ENCODE results near the gene LAMA2. TPM values are rescaled to one million over a fixed set of nuclear protein-coding genes. Genes with fewer than 3 reads are reported as not detected.

LAMA2 gene
- total and polyA plus RNA-seq, 2 of the 8 experiments (the other 6 are each of a cell fraction or from before 2014, with no cell fraction given), result 1.3 to 3.8 TPM

GRCh38 chr6:129238991-129239390 lies 356.1 kb downstream of the LAMA2 start:
- DNase-seq (ENCODE audit: low read depth in 1 of 2, low spot score in 2 of 2) (no peak), FAIRE-seq (no peak)
- no peak overlapping the region for H3K9ac ChIP-seq (replicated peaks in 1 of 4; ENCODE audit: extremely low read depth in 1 of 4, low read depth in 3 of 4, low read length in 3 of 4)
- CTCF ChIA-PET (ENCODE audit: partially characterized antibody), result interaction anchor here (0.9 to 4.7 kb wide), 5 partner anchors 10 to 131 kb away, joined by 3 to 23 read pairs (median 3); no protein-coding TSS in a partner anchor
- no peaks in the 10 kb centered on the region for H3K4me1 ChIP-seq (replicated peaks in 1 of 4; ENCODE audit: control insufficient read depth in 3 of 4, insufficient read depth in 4 of 4, low read length in 3 of 4)
- no peak overlapping the region for H2BK120ac ChIP-seq (replicated peaks; ENCODE audit: low read depth, low read length)
- H2BK5ac ChIP-seq (ENCODE audit: low read depth, low read length), result no peak overlapping the region
- H3K9me3 ChIP-seq (ENCODE audit: insufficient read depth in 2 of 2, low read depth in 1 of 2, low read length in 1 of 2), result no peaks in the 10 kb centered on the region
- H4K20me1 ChIP-seq (replicated peaks in 1 of 2; ENCODE audit: control insufficient read depth in 1 of 2, insufficient read depth in 2 of 2, low read length in 2 of 2), result no peaks in the 10 kb centered on the region
- no peak overlapping the region for H3K23ac ChIP-seq (ENCODE audit: insufficient read length)
- POLR2A ChIA-PET (ENCODE audit: partially characterized antibody), result no interaction called here
- WGBS, 2 experiments (ENCODE audit: extremely low coverage in 1 of 2, insufficient coverage in 1 of 2, insufficient read length in 1 of 2, insufficient replicate concordance in 2 of 2, low coverage in 1 of 2, low lambda C conversion rate in 2 of 2, missing lambda C conversion rate in 1 of 2), result 79% methylated on average over 1 of the region's 1 CpG; no CpG with 5 or more reads in 1 of the 2 experiments
- no peaks in the 10 kb centered on the region for H3K23me2 ChIP-seq (ENCODE audit: low read depth, low read length)
- no peak overlapping the region for H3K56ac ChIP-seq (replicated peaks; ENCODE audit: insufficient read length, low read depth, low read length)
- H3K18ac ChIP-seq (ENCODE audit: extremely low read depth, low read length), result no peak overlapping the region
- H4K5ac ChIP-seq (ENCODE audit: insufficient read length, low read depth, low read length), result no peak overlapping the region
- no peaks in the 10 kb centered on the region for H3K27me3 ChIP-seq (replicated peaks in 1 of 4; ENCODE audit: control insufficient read depth in 3 of 4, extremely low read depth in 1 of 4, insufficient read depth in 3 of 4, low read length in 3 of 4)
- H2BK12ac ChIP-seq (ENCODE audit: low read depth, low read length), result no peak overlapping the region
- no peak overlapping the region for H3K14ac ChIP-seq (ENCODE audit: insufficient read length)
- no peak overlapping the region for H4K91ac ChIP-seq (replicated peaks; ENCODE audit: insufficient read length, low read length)
- no peaks in the 10 kb centered on the region for H3K79me2 ChIP-seq (ENCODE audit: control insufficient read depth in 1 of 2, insufficient read depth in 2 of 2, low read length in 2 of 2)
- no peak overlapping the region for H2BK20ac ChIP-seq (ENCODE audit: low read length)
- H3K27ac ChIP-seq (ENCODE audit: low read depth, low read length), result no peak overlapping the region
- H3K4ac ChIP-seq (replicated peaks; ENCODE audit: insufficient read length, low read depth, low read length), result no peak overlapping the region
- H3K4me3 ChIP-seq (ENCODE audit: extremely low read depth in 1 of 4, insufficient read depth in 2 of 4, low read depth in 3 of 4, low read length in 4 of 4), result no peak overlapping the region
- no peak overlapping the region for H2BK15ac ChIP-seq (ENCODE audit: low read length)
- no peak overlapping the region for H2AK5ac ChIP-seq (ENCODE audit: low read depth, low read length)
- H3K79me1 ChIP-seq (ENCODE audit: low read depth, low read length), result no peaks in the 10 kb centered on the region
- H3K4me2 ChIP-seq (ENCODE audit: insufficient read depth in 1 of 2, low read depth in 2 of 2, low read length in 2 of 2), result no peak overlapping the region
- no peak overlapping the region for H4K8ac ChIP-seq (ENCODE audit: extremely low read depth, insufficient read depth, low read length)
- H2AFZ ChIP-seq (ENCODE audit: low read length), result no peak overlapping the region
- no peaks in the 10 kb centered on the region for H3K36me3 ChIP-seq (ENCODE audit: control insufficient read depth in 2 of 4, insufficient read depth in 4 of 4, low read length in 3 of 4)
